RWPE2 (cell line): ENCODE results near the gene SLC28A1.

Source experiments
- ATAC-seq: fragments of 200-7000 bp; cut with Tn5 transposase; 3 replicates; pipeline ENCODE4 v1.9.1; 2021; ENCODE audit warnings: low read depth
- DNase-seq: peaks from one replicate; pipeline ENCODE4 v3.0.0-alpha.2; 2020; ENCODE audit warnings: low spot score
- H3K27ac ChIP-seq: fragments of 450-650 bp; 2 replicates; pipeline ENCODE4 v1.5.1; 2017; ENCODE audit warnings: mild to moderate bottlenecking; ENCODE audit not compliant: poor library complexity, severe bottlenecking
- H3K27me3 ChIP-seq: fragments of 250-450 bp; sonication (Bioruptor Pico); 2 replicates; pipeline ENCODE4 v1.5.1; 2021; ENCODE audit warnings: mild to moderate bottlenecking, moderate library complexity; ENCODE audit not compliant: insufficient read depth, poor library complexity, severe bottlenecking
- H3K36me3 ChIP-seq: fragments of 250-450 bp; sonication (Bioruptor Pico); 2 replicates; pipeline ENCODE4 v1.5.1; 2020; ENCODE audit warnings: low read depth, mild to moderate bottlenecking, moderate library complexity
- H3K4me1 ChIP-seq: fragments of 250-450 bp; sonication (Bioruptor Pico); 2 replicates; pipeline ENCODE4 v1.5.1; 2021; ENCODE audit warnings: mild to moderate bottlenecking, moderate library complexity; ENCODE audit not compliant: insufficient read depth, poor library complexity, severe bottlenecking
- H3K4me3 ChIP-seq: fragments of 250-450 bp; sonication (Bioruptor Pico); 2 replicates; pipeline ENCODE4 v1.5.1; 2021; ENCODE audit warnings: mild to moderate bottlenecking, moderate library complexity; ENCODE audit not compliant: severe bottlenecking
- H3K9me3 ChIP-seq: fragments of 250-450 bp; sonication (Bioruptor Pico); 2 replicates; pipeline ENCODE4 v1.5.1; 2021; ENCODE audit warnings: mild to moderate bottlenecking, moderate library complexity; ENCODE audit not compliant: severe bottlenecking
- CTCF ChIP-seq: fragments of 450-650 bp; IDR thresholded peaks from one replicate; pipeline ENCODE4 v1.5.1; 2017; ENCODE audit warnings: mild to moderate bottlenecking, moderate library complexity; ENCODE audit not compliant: poor library complexity, severe bottlenecking

SLC28A1 gene

DNA sequence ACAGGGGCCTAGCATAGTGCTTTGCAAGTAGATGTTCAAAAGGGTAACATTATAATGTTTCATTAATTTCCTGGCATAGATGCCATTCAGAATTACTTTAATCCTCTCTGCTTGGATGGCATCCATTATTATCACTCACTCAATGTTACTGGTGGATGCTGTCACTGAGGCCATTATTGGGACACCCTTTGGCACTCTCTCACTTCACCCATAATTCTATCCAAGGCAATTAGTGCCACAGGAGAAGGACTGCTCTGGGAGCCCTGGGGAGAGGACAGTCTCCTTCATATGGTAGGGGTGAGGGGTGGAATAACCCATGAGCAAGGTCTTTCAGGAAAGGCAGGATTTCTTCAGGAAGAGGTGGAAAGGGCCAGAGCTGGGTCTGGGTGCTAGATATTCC, 28.7 kb upstream of the SLC28A1 start:
- DNase-seq (no peak), ATAC-seq (no peak)
- no peak overlapping the region for H3K4me3 ChIP-seq
- no peak overlapping the region for H3K27ac ChIP-seq
- peaks cover 22% of the 10 kb centered on the region for H3K4me1 ChIP-seq
- H3K9me3 ChIP-seq = no peaks in the 10 kb centered on the region
- TF ChIP-seq CTCF = no peak
- H3K36me3 ChIP-seq = no peaks in the 10 kb centered on the region
- H3K27me3 ChIP-seq = no peaks in the 10 kb centered on the region

DNA sequence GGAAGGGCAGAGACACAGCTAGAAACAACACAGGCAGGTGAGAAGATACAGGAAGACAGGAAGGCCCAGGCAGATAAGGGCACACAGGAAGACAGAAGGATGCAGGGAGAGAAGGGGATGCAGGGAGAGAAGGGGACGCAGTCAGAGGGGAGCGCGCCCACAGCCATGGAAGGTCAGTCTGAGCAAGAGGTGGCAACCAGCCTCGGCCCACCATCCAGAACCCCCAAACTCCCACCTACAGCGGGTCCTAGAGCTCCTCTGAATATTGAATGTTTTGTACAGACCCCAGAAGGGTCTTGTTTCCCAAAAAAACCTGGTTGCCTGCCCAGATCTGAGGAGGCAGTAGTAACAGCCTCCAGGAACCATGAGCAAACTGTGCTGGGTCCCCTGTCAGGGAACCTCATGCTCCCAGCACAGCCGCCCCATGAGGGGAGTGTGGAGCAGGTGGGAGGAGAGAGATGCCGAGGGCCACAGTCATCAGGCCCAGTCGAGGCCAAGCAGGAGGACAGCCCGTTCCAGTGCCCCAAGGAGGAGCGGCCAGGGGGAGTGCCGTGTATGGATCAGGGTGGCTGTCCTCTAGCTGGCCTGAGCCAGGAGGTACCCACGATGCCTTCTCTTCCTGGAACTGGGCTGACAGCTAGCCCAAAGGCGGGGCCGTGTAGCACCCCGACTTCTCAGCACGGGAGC, 27.6 kb upstream of the SLC28A1 start:
- TF ChIP-seq CTCF = no peak
- Histone ChIP-seq H3K4me3 (no peak overlapping the region), H3K27me3 (no peaks in the 10 kb centered on the region), H3K36me3 (no peaks in the 10 kb centered on the region), H3K4me1 (peaks cover 22% of the 10 kb centered on the region), H3K9me3 (no peaks in the 10 kb centered on the region), H3K27ac (no peak overlapping the region)
- ATAC-seq (no peak), DNase-seq (no peak)

DNA sequence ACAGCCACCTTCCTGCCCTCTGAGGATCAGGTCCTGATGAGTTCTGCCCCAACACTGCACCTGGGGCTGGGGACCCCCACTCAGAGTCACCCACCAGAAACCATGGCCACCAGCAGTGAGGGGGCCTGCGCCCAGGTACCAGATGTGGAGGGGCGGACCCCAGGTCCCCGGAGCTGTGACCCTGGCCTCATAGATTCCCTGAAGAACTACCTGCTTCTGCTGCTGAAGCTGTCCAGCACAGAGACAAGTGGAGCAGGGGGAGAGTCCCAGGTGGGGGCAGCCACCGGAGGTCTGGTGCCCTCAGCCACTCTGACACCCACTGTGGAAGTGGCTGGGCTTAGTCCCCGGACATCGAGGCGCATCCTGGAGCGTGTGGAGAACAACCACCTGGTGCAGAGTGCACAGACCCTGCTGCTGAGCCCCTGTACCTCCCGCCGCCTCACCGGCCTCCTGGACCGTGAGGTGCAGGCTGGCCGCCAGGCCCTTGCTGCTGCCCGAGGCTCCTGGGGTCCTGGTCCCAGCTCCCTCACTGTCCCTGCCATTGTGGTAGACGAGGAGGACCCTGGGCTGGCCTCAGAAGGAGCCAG, 27.0 kb upstream of the SLC28A1 start:
- H3K36me3 ChIP-seq = no peaks in the 10 kb centered on the region
- H3K27me3 ChIP-seq = no peaks in the 10 kb centered on the region
- no peak for TF ChIP-seq CTCF
- no peak for ATAC-seq
- no peak overlapping the region for H3K27ac ChIP-seq
- no peaks in the 10 kb centered on the region for H3K9me3 ChIP-seq
- no peak overlapping the region for H3K4me3 ChIP-seq
- no peak for DNase-seq
- peaks cover 22% of the 10 kb centered on the region for H3K4me1 ChIP-seq

- H3K36me3 ChIP-seq = no peaks in the 10 kb centered on the region
- peak overlapping the region; percentile 37 for H3K27ac ChIP-seq
- no peaks in the 10 kb centered on the region for H3K9me3 ChIP-seq
- ATAC-seq (no peak), DNase-seq (no peak)
- peaks cover 22% of the 10 kb centered on the region for H3K4me1 ChIP-seq
- H3K27me3 ChIP-seq = no peaks in the 10 kb centered on the region
- TF ChIP-seq CTCF = no peak
- no peak overlapping the region for H3K4me3 ChIP-seq
Observed at GRCh38 chr15:84858231-84858630, 26.2 kb upstream of the SLC28A1 start.

- H3K4me1 ChIP-seq = peaks cover 22% of the 10 kb centered on the region
- no peaks in the 10 kb centered on the region for H3K9me3 ChIP-seq
- no peak for DNase-seq
- ATAC-seq = peak; percentile 95
- H3K4me3 ChIP-seq = no peak overlapping the region
- TF ChIP-seq CTCF = no peak
- no peaks in the 10 kb centered on the region for H3K27me3 ChIP-seq
- H3K27ac ChIP-seq = peak overlapping the region; percentile 37
- no peaks in the 10 kb centered on the region for H3K36me3 ChIP-seq
Observed at GRCh38 chr15:84859144-84859543, 25.3 kb upstream of the SLC28A1 start.
